ENCODE measurements around the gene OR2S2.

Gene OR2S2

DNA sequence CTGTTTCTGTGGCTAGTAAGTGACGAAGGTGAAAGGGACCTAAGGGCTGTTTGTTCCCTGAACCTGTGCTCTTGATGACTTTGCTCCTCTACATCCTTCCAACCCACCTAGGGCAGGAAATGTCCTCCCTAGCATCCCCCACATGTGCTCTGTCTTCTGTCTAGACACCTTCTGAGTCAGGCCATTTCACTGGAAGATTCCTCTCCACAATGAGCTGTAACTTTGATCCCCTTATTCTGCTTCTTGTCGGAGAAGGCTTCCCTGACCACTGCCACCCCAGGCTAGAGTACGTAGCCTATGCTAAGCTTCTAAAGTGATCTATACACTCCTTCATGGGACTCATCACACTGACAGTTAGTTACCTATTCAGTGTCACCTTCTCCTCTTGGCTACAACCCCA, 27.0 kb downstream of the OR2S2 start:
- no peaks in the 10 kb centered on the region for H3K79me2 ChIP-seq
- H3K4me3 ChIP-seq (ENCODE audit: low read depth, low read length), result no peak overlapping the region
- H3K27ac ChIP-seq, result no peak overlapping the region
- no peaks in the 10 kb centered on the region for H3K27me3 ChIP-seq (ENCODE audit: control insufficient read depth, insufficient read depth, low read length)
- H3K9me3 ChIP-seq (ENCODE audit: control insufficient read depth, low read length), result no peaks in the 10 kb centered on the region
- no peak overlapping the region for H2AFZ ChIP-seq
- no peak overlapping the region for H3K9ac ChIP-seq
- TF ChIP-seq, protein P1, sequence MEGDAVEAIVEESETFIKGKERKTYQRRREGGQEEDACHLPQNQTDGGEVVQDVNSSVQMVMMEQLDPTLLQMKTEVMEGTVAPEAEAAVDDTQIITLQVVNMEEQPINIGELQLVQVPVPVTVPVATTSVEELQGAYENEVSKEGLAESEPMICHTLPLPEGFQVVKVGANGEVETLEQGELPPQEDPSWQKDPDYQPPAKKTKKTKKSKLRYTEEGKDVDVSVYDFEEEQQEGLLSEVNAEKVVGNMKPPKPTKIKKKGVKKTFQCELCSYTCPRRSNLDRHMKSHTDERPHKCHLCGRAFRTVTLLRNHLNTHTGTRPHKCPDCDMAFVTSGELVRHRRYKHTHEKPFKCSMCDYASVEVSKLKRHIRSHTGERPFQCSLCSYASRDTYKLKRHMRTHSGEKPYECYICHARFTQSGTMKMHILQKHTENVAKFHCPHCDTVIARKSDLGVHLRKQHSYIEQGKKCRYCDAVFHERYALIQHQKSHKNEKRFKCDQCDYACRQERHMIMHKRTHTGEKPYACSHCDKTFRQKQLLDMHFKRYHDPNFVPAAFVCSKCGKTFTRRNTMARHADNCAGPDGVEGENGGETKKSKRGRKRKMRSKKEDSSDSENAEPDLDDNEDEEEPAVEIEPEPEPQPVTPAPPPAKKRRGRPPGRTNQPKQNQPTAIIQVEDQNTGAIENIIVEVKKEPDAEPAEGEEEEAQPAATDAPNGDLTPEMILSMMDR (IDR thresholded peaks at IDR 0.05), result no peak
- H3K36me3 ChIP-seq (ENCODE audit: control insufficient read depth, insufficient read depth, low read length), result no peaks in the 10 kb centered on the region
- no peak overlapping the region for H3K4me2 ChIP-seq (ENCODE audit: low read length)
- no peaks in the 10 kb centered on the region for H3K4me1 ChIP-seq

DNA sequence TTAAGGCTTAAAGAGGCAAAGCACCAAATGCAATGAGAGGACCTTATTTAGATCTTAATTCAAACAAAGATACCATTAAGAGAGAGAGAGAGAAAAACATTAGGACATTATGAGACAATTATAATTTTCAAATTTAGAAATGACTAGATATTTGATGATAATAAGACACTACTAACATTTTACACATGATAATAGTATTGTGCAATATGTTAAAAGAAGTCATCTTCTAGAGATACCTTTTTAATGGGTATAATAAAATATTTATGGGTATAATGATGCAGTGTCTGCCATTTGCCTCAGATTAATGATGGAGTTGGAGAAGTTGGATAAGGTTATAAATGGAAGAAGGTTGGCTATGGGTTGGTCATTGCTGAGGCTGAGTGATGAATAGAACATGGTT, 27.4 kb downstream of the OR2S2 start:
- no peaks in the 10 kb centered on the region for H3K27me3 ChIP-seq (ENCODE audit: control insufficient read depth, insufficient read depth, low read length)
- H3K36me3 ChIP-seq (ENCODE audit: control insufficient read depth, insufficient read depth, low read length), result no peaks in the 10 kb centered on the region
- no peak overlapping the region for H3K4me2 ChIP-seq (ENCODE audit: low read length)
- H3K9me3 ChIP-seq (ENCODE audit: control insufficient read depth, low read length), result no peaks in the 10 kb centered on the region
- H3K4me3 ChIP-seq (ENCODE audit: low read depth, low read length), result no peak overlapping the region
- no peaks in the 10 kb centered on the region for H3K4me1 ChIP-seq
- no peaks in the 10 kb centered on the region for H3K79me2 ChIP-seq
- TF ChIP-seq, protein P1 (IDR thresholded peaks at IDR 0.05), result no peak
- H2AFZ ChIP-seq, result no peak overlapping the region
- no peak overlapping the region for H3K27ac ChIP-seq
- no peak overlapping the region for H3K9ac ChIP-seq

DNA sequence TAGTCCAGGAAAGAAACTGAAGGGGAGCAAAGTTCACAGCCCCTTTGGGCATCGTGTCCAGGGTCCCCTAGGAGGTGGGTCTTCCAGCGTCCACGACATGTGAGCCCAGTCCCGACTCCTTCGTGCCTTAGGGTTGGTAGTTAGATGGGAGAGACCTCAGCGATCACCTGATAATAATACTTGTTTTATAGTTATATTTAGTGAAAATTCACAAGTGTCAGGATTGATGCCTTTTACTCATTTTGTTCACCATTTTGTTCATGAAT, 28.6 kb downstream of the OR2S2 start:
- H3K79me2 ChIP-seq, result no peaks in the 10 kb centered on the region
- TF ChIP-seq, protein P1 (IDR thresholded peaks at IDR 0.05), result no peak
- no peak overlapping the region for H3K27ac ChIP-seq
- no peaks in the 10 kb centered on the region for H3K36me3 ChIP-seq (ENCODE audit: control insufficient read depth, insufficient read depth, low read length)
- H3K4me1 ChIP-seq, result no peaks in the 10 kb centered on the region
- no peak overlapping the region for H2AFZ ChIP-seq
- no peaks in the 10 kb centered on the region for H3K9me3 ChIP-seq (ENCODE audit: control insufficient read depth, low read length)
- no peak overlapping the region for H3K4me2 ChIP-seq (ENCODE audit: low read length)
- H3K27me3 ChIP-seq (ENCODE audit: control insufficient read depth, insufficient read depth, low read length), result no peaks in the 10 kb centered on the region
- H3K4me3 ChIP-seq (ENCODE audit: low read depth, low read length), result no peak overlapping the region
- H3K9ac ChIP-seq, result no peak overlapping the region

DNA sequence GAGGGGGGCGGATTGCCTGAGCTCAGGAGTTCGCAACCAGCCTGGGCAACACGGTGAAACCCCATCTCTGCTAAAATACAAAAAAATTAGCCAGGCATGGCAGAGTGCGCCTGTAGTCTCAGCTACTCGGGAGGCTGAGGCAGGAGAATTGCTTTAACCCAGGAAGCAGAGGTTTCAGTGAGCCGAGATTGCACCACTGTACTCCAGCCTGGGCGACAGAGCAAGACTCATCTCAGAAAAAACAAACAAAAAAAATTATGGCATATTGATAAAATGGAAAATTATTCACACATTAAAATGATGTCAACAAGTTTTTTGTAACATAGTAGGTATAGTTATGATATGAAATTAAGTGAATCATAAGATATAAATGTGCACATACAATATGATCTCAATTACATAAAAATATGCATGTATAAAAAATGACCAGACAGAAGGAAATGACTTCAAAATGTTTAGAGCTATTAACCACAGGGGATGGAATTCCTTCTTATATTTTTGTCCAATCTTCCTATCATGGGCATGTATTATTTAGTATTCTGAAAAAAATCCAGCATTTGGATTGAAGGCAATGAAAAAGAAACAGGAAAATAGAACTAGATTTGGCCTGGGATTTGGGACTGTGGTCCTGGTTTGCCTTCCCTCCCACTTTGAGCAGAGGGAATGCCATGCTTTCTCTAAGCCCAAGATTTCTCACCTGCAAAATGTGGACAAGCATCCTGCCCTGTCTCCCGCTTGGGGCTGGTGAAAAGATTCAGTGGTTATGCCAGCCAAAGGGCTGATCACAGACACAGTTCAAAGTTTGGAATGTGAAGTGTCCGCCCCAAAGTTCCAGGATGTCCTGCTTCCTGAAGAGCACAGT, 29.1 kb downstream of the OR2S2 start:
- H3K27ac ChIP-seq, result no peak overlapping the region

More for the DNA sequence above, 29.1 kb downstream of the OR2S2 start:
- no peaks in the 10 kb centered on the region for H3K27me3 ChIP-seq (ENCODE audit: control insufficient read depth, insufficient read depth, low read length)
- no peak overlapping the region for H2AFZ ChIP-seq
- H3K9me3 ChIP-seq (ENCODE audit: control insufficient read depth, low read length), result no peaks in the 10 kb centered on the region
- no peaks in the 10 kb centered on the region for H3K36me3 ChIP-seq (ENCODE audit: control insufficient read depth, insufficient read depth, low read length)
- H3K4me3 ChIP-seq (ENCODE audit: low read depth, low read length), result no peak overlapping the region
- H3K79me2 ChIP-seq, result no peaks in the 10 kb centered on the region
- H3K4me1 ChIP-seq, result peaks cover under 1% of the 10 kb centered on the region
- TF ChIP-seq, protein P1 (IDR thresholded peaks at IDR 0.05), result no peak
- no peak overlapping the region for H3K9ac ChIP-seq
- no peak overlapping the region for H3K4me2 ChIP-seq (ENCODE audit: low read length)
